ENCODE results near the gene YDJC. TPM values are rescaled to one million over a fixed set of nuclear protein-coding genes. Genes with fewer than 3 reads are reported as not detected.

YDJC gene
- total and polyA plus RNA-seq, 2 of the 8 experiments (the other 6 are each of a cell fraction or from before 2014, with no cell fraction given) = 36.7 to 45.2 TPM

DNA sequence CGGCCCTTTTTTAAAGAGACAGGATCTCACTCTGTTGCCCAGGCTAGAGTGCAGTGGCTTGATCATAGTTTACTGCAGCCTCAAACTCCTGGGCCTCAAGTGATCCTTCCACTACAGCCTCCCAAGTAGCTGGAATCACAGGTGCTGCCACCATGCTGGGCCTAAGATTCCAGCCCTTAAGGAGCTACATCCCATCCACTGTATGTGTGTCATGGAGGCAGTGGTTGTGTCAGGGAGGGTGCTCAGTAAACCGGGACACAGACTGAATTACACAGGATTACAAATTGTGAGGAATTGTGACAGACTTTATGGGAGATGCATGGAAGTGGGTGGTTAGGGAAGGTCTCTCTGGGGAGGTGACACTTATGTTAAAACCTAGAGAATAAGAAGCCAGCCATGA is 33.9 kb upstream of the YDJC start:
- no peak for FAIRE-seq
- no peak overlapping the region for H2BK120ac ChIP-seq (replicated peaks; ENCODE audit: low read depth, low read length)
- H4K8ac ChIP-seq (ENCODE audit: extremely low read depth, insufficient read depth, low read length) = no peak overlapping the region
- TF ChIP-seq CEBPB (IDR thresholded peaks at IDR 0.05; ENCODE audit: low read depth, low read length) (no peak), SIN3A (conservative IDR thresholded peaks at IDR 0.05 in 1 of 2, IDR thresholded peaks at IDR 0.05 in 1 of 2; ENCODE audit: low read depth in 1 of 2, low read length in 2 of 2) (no peak), FOSL1 (IDR thresholded peaks at IDR 0.05; ENCODE audit: insufficient read depth, low read depth, low read length) (no peak), MAFK (IDR thresholded peaks at IDR 0.05; ENCODE audit: low read depth, low read length) (no peak), KDM1A (IDR thresholded peaks at IDR 0.05; ENCODE audit: borderline replicate concordance, low read length) (no peak), SAP30 (IDR thresholded peaks at IDR 0.05; ENCODE audit: insufficient read depth, insufficient replicate concordance, low read length) (no peak), BRCA1 (IDR thresholded peaks at IDR 0.05; ENCODE audit: low read depth, low read length) (no peak), SUZ12 (IDR thresholded peaks at IDR 0.05; ENCODE audit: low read length) (no peak)
- TF ChIP-seq, protein P1, sequence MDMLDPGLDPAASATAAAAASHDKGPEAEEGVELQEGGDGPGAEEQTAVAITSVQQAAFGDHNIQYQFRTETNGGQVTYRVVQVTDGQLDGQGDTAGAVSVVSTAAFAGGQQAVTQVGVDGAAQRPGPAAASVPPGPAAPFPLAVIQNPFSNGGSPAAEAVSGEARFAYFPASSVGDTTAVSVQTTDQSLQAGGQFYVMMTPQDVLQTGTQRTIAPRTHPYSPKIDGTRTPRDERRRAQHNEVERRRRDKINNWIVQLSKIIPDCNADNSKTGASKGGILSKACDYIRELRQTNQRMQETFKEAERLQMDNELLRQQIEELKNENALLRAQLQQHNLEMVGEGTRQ (IDR thresholded peaks at IDR 0.05; ENCODE audit: low read length) = no peak
- TF ChIP-seq, protein P2, sequence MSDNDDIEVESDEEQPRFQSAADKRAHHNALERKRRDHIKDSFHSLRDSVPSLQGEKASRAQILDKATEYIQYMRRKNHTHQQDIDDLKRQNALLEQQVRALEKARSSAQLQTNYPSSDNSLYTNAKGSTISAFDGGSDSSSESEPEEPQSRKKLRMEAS (IDR thresholded peaks at IDR 0.05) = no peak
- TF ChIP-seq, protein P3, sequence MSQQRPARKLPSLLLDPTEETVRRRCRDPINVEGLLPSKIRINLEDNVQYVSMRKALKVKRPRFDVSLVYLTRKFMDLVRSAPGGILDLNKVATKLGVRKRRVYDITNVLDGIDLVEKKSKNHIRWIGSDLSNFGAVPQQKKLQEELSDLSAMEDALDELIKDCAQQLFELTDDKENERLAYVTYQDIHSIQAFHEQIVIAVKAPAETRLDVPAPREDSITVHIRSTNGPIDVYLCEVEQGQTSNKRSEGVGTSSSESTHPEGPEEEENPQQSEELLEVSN (IDR thresholded peaks at IDR 0.05) = no peak

More for the DNA sequence above, 33.9 kb upstream of the YDJC start:
- Histone ChIP-seq H3K56ac (replicated peaks; ENCODE audit: insufficient read length, low read depth, low read length) (no peak overlapping the region), H4K5ac (ENCODE audit: insufficient read length, low read depth, low read length) (no peak overlapping the region), H4K91ac (replicated peaks; ENCODE audit: insufficient read length, low read length) (no peak overlapping the region), H2AFZ (ENCODE audit: low read length) (no peak overlapping the region), H3K4me1 (replicated peaks in 1 of 4; ENCODE audit: control insufficient read depth in 3 of 4, insufficient read depth in 4 of 4, low read length in 3 of 4) (peaks cover 0 to 3% (median 0%) of the 10 kb centered on the region in 4 experiments; a peak in 1 of 7 replicates), H3K18ac (ENCODE audit: extremely low read depth, low read length) (no peak overlapping the region), H3K4me2 (ENCODE audit: insufficient read depth in 1 of 2, low read depth in 2 of 2, low read length in 2 of 2) (no peak overlapping the region), H3K79me1 (ENCODE audit: low read depth, low read length) (no peaks in the 10 kb centered on the region), H3K4me3 (ENCODE audit: extremely low read depth in 1 of 4, insufficient read depth in 2 of 4, low read depth in 3 of 4, low read length in 4 of 4) (no peak overlapping the region), H3K9ac (replicated peaks in 1 of 4; ENCODE audit: extremely low read depth in 1 of 4, low read depth in 3 of 4, low read length in 3 of 4) (no peak overlapping the region), H3K27ac (ENCODE audit: low read depth, low read length) (no peak overlapping the region), H3K4ac (replicated peaks; ENCODE audit: insufficient read length, low read depth, low read length) (no peak overlapping the region), H2BK12ac (ENCODE audit: low read depth, low read length) (no peak overlapping the region), H2BK15ac (ENCODE audit: low read length) (no peak overlapping the region), H3K27me3 (replicated peaks in 1 of 4; ENCODE audit: control insufficient read depth in 3 of 4, extremely low read depth in 1 of 4, insufficient read depth in 3 of 4, low read length in 3 of 4) (no peaks in the 10 kb centered on the region; a peak in 1 of 7 replicates), H2AK5ac (ENCODE audit: low read depth, low read length) (no peak overlapping the region), H3K79me2 (ENCODE audit: control insufficient read depth in 1 of 2, insufficient read depth in 2 of 2, low read length in 2 of 2) (peaks cover 0 to 3% of the 10 kb centered on the region in 2 experiments; a peak in 1 of 4 replicates), H2BK5ac (ENCODE audit: low read depth, low read length) (no peak overlapping the region), H3K14ac (ENCODE audit: insufficient read length) (no peak overlapping the region), H3K23ac (ENCODE audit: insufficient read length) (no peak overlapping the region), H3K9me3 (ENCODE audit: insufficient read depth in 2 of 2, low read depth in 1 of 2, low read length in 1 of 2) (no peaks in the 10 kb centered on the region), H4K20me1 (replicated peaks in 1 of 2; ENCODE audit: control insufficient read depth in 1 of 2, insufficient read depth in 2 of 2, low read length in 2 of 2) (no peaks in the 10 kb centered on the region), H3K36me3 (ENCODE audit: control insufficient read depth in 2 of 4, insufficient read depth in 4 of 4, low read length in 3 of 4) (no peaks in the 10 kb centered on the region), H2BK20ac (ENCODE audit: low read length) (no peak overlapping the region), H3K23me2 (ENCODE audit: low read depth, low read length) (no peaks in the 10 kb centered on the region)
- ChIA-PET CTCF (ENCODE audit: partially characterized antibody) (interaction anchor here (0.9 to 1.5 kb wide), 3 partner anchors 10 to 284 kb away, joined by 3 to 5 read pairs (median 5); no protein-coding TSS in a partner anchor), POLR2A (ENCODE audit: partially characterized antibody) (interaction anchor here (0.8 to 4.2 kb wide), 3 partner anchors 8 to 18 kb away, joined by 3 to 27 read pairs (median 4); no protein-coding TSS in a partner anchor)
- no peak for DNase-seq (ENCODE audit: low read depth in 1 of 2, low spot score in 2 of 2)
- WGBS, 2 experiments (ENCODE audit: extremely low coverage in 1 of 2, insufficient coverage in 1 of 2, insufficient read length in 1 of 2, insufficient replicate concordance in 2 of 2, low coverage in 1 of 2, low lambda C conversion rate in 2 of 2, missing lambda C conversion rate in 1 of 2) = 88% methylated on average over 2 of the region's 2 CpGs; no CpG with 5 or more reads in 1 of the 2 experiments

All from H1 (cell line).